ENCODE measurements around the gene CEACAM7.
A peak's percentile ranks its signal among the peaks of the same experiment; 100 is the strongest.

The CEACAM7 gene

GRCh38 chr19:41646589-41647204 is 41.4 kb downstream of the CEACAM7 start:
- DNase-seq = no peak

- peak; percentile 60 for DNase-seq
These were observed 46.1 kb downstream of the CEACAM7 start for GRCh38 chr19:41641879-41642485.

GRCh38 chr19:41638641-41639081 is 49.4 kb downstream of the CEACAM7 start:
- DNase-seq = no peak

- no peak for DNase-seq
These were observed 50.6 kb downstream of the CEACAM7 start for GRCh38 chr19:41637484-41637883.

GRCh38 chr19:41627966-41628675 is 59.9 kb downstream of the CEACAM7 start:
- no peak for DNase-seq

DNA sequence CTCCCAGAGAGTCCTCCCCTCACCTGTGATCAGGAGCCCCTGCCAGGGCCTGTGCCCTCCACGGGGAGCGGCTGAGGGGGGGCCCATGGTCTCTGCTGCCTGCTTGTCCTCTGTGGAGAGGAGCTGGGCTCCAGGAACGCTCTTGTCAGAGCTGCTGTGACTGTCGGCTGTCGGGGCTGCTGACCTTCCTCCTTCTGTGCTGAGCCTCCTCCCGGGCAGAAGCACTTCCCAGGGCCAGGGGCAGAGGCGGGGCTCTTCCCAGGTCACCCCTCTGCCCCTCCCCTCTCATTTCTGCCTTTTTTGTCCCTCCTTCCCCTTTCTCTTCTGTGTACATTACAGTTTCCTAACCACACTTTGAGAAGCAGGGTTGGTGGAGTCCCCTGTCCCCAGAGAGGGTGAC is 61.2 kb downstream of the CEACAM7 start, which contains the start of gene CEACAM4:
TSS of gene CEACAM4 (minus strand) at position 198 of the 400 bp plus-strand sequence. CDS start at position 87, 111 bp downstream.
- DNase-seq = no peak

- no peak for DNase-seq
These were observed 61.8 kb downstream of the CEACAM7 start for GRCh38 chr19:41626278-41626677.

DNA sequence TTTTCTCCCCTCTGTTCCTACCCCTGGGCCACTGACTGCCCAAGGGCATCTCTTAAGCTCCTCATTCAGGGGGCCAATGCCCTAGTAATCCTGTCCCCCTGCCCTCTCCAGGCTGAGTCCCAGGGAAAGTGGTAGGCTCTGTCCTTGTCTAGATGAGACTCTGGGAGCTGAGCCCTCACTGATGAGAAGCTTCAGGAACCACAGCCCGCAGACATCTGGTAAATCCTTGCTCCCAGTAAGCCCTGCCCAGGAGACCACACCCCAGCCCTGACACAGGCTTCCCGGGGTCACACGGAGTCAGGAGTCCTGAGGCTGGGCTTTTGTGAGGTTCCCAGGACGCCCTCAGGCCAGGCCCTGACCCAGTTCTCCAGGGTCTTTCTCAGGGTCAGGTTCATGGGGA is 63.1 kb downstream of the CEACAM7 start:
- DNase-seq = no peak

DNA sequence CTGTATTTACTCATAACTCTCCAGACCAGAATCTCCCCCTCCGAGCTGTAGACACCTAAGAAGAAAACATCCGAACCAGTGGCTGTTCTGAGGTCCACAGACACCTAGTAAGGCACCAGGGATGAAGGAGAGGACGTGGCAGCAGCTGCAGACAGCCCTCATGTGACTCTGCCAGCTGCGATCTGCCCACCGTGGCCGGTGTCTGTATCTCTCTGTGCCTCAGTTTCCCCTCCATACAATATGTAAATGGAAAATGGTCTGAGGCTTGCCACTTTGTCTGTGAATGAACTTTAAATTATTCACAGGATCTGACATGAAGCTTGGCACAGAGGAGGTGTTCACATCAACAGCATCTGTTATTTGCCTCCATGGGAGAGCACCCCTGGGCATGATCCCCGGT is 63.6 kb downstream of the CEACAM7 start:
- DNase-seq = no peak

- DNase-seq = no peak
These were observed 64.7 kb downstream of the CEACAM7 start for GRCh38 chr19:41623360-41623759.

All from NCI-H510A treated with DMSO at 0.1 percent for 48 hours (cell line).